AG20443 (cell line): ENCODE results near the gene MOK.
"Not testable (repeated sequence)": the region's sequence is repeated elsewhere in the genome, so short reads cannot be mapped to it uniquely, and the experiment has no call there.

Source experiments
- DNase-seq: peaks from one replicate; pipeline ENCODE4 v3.0.0; 2012; ENCODE audit warnings: low spot score, mixed read lengths

The MOK gene

GRCh38 chr14:102321456-102322422 is 16.8 kb upstream of the MOK start:
- no peak for DNase-seq

- no peak for DNase-seq
These were observed 15.9 kb upstream of the MOK start for GRCh38 chr14:102320671-102321455.

- DNase-seq = peak; percentile 71
These were observed 15.2 kb upstream of the MOK start for GRCh38 chr14:102320033-102320660.

GRCh38 chr14:102319351-102320032 is 14.5 kb upstream of the MOK start, which contains the start of gene ZNF839:
TSS of gene ZNF839 (plus strand) at chr14:102319746. CDS start at chr14:102319766, 20 bp downstream.
- peak; percentile 94 for DNase-seq

GRCh38 chr14:102318781-102319276 is 13.9 kb upstream of the MOK start:
- no peak for DNase-seq

GRCh38 chr14:102317564-102318248 is 12.7 kb upstream of the MOK start:
- no peak for DNase-seq

GRCh38 chr14:102316743-102317563 is 12.0 kb upstream of the MOK start:
- peak; percentile 95 for DNase-seq

- no peak for DNase-seq
These were observed 11.4 kb upstream of the MOK start for GRCh38 chr14:102316338-102316742.

- no peak for DNase-seq
These were observed 10.2 kb upstream of the MOK start for GRCh38 chr14:102315121-102315520.

- peak; percentile 90 for DNase-seq
These were observed 9.5 kb upstream of the MOK start for GRCh38 chr14:102314242-102315011.

- DNase-seq = no peak
These were observed 1.3 kb downstream of the MOK start for GRCh38 chr14:102303664-102304063.

GRCh38 chr14:102298303-102299070 is 6.5 kb downstream of the MOK start:
- DNase-seq = not testable (repeated sequence)

- DNase-seq = no peak
These were observed 7.4 kb downstream of the MOK start for GRCh38 chr14:102297436-102298170.

- peak; percentile 40 for DNase-seq
These were observed 9.7 kb downstream of the MOK start for GRCh38 chr14:102295270-102295669.

GRCh38 chr14:102293781-102294180 is 11.2 kb downstream of the MOK start:
- no peak for DNase-seq

GRCh38 chr14:102292441-102292840 is 12.5 kb downstream of the MOK start:
- no peak for DNase-seq

GRCh38 chr14:102288139-102288538 is 16.8 kb downstream of the MOK start:
- DNase-seq = no peak

GRCh38 chr14:102285106-102285505 is 19.9 kb downstream of the MOK start:
- no peak for DNase-seq
